ENCODE data around the gene LAMA2.

The LAMA2 gene

DNA sequence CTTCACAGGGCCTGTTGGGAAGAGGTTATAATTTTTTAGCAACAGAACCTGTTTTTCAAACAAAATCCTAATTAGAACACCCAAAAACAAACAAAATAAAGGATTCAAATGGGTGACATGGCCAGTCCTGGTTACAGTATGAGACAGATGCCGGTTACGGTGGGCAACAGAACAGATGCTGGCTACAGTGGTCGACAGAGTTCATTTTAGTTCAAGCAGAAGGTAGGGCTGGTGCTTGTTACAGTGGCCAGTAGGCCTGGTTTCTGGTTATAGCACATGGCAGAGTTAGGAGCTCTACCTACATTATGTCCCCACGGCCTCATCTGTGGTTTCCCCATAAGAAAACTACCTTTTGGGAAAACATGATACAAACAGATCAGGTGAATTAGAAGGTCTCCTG is 327.7 kb downstream of the LAMA2 start:
- no peak for DNase-seq
- TF ChIP-seq POLR2A (IDR thresholded peaks at IDR 0.05; ENCODE audit: low read length) (no peak), GATA1 (IDR thresholded peaks at IDR 0.05; ENCODE audit: low read depth, low read length) (no peak)

GRCh38 chr6:129211626-129212025 is 328.7 kb downstream of the LAMA2 start:
- no peak for DNase-seq
- TF ChIP-seq POLR2A (IDR thresholded peaks at IDR 0.05; ENCODE audit: low read length) (no peak), GATA1 (IDR thresholded peaks at IDR 0.05; ENCODE audit: low read depth, low read length) (no peak)

DNA sequence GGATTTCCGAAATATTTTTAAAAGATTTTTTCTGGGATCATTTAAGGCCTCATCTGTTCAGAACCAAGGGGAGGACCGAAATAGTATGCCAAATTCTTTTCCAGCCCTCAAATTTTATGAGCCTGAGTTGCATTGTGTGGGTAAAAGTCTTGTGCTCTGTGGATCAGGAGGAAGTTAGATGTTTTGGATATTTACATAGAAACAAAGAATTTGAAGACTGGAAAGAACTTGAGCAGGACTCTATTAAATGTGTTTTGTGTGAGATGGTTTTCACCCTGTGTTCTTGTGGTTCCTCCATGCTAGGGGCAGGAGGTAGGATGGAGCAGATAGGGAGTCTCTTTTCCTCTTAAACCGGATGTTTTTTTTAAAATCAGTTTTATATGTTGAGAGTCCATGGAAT is 329.1 kb downstream of the LAMA2 start:
- DNase-seq = no peak

DNA sequence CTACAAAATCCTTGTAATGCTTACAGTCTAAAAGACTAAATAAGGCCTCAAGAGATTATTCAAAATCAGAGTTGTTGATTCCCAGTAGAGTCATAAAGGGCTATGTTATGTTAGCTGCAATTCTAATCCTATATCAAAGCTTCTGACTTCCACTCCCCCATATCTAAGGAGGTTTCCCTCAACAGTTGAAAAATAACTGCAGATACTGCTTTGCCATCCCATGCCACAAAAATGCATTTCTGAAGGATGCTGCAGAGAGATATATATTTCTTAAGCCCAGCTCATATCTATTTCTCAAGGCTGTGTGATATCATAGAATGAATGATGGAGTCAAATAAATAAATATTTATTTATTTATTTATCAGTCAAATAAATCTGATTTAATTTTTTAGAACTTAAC is 332.3 kb downstream of the LAMA2 start:
- TF ChIP-seq GATA1 (IDR thresholded peaks at IDR 0.05; ENCODE audit: low read depth, low read length) (no peak), POLR2A (IDR thresholded peaks at IDR 0.05; ENCODE audit: low read length) (no peak)
- DNase-seq = no peak

More for the DNA sequence above, 329.1 kb downstream of the LAMA2 start:
- TF ChIP-seq POLR2A (IDR thresholded peaks at IDR 0.05; ENCODE audit: low read length) (no peak), GATA1 (IDR thresholded peaks at IDR 0.05; ENCODE audit: low read depth, low read length) (no peak)

- DNase-seq = no peak
- TF ChIP-seq GATA1 (IDR thresholded peaks at IDR 0.05; ENCODE audit: low read depth, low read length) (no peak), POLR2A (IDR thresholded peaks at IDR 0.05; ENCODE audit: low read length) (no peak)
Observed at GRCh38 chr6:129215916-129216520, 333.1 kb downstream of the LAMA2 start.

- DNase-seq = no peak
- TF ChIP-seq POLR2A (IDR thresholded peaks at IDR 0.05; ENCODE audit: low read length) = no peak
- no peak for TF ChIP-seq GATA1 (IDR thresholded peaks at IDR 0.05; ENCODE audit: low read depth, low read length)
Observed at GRCh38 chr6:129217701-129218100, 334.8 kb downstream of the LAMA2 start.

DNA sequence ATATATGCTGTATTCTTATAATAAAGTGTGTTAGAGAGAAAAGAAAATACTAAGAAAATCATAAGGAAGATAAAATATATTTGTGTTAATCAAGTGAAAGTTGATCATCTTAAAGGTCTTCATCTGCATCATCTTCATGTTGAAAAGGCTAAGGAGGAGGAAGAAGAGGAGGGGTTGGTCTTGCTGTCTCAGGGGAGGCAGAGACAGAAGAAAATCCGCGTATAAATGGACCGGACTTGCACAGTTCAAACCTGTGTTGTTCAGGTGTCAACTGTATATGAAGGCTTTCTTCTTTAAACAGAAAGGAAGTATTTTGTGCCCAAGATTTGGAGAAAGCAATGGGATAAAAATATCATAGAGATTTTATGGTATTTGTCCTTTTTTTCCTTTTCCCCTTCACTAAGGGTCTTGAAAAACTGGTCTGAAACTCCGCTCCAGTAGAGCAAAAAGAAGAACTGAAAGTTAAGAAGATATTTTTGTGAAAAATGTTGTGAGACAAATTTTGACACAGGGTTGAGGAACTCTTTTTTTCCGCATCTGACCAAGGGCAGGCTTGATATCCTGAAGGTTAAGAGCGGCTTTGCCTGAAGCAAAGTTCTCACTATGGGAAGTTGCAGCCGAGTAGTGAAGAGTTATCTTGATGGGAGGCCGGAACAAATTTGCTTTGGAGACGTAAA is 350.7 kb downstream of the LAMA2 start:
- TF ChIP-seq POLR2A (IDR thresholded peaks at IDR 0.05; ENCODE audit: low read length) (no peak), GATA1 (IDR thresholded peaks at IDR 0.05; ENCODE audit: low read depth, low read length) (no peak)
- DNase-seq = no peak

GRCh38 chr6:129235167-129236000 is 352.4 kb downstream of the LAMA2 start:
- DNase-seq = no peak
- TF ChIP-seq GATA1 (IDR thresholded peaks at IDR 0.05; ENCODE audit: low read depth, low read length) = no peak
- no peak for TF ChIP-seq POLR2A (IDR thresholded peaks at IDR 0.05; ENCODE audit: low read length)

DNA sequence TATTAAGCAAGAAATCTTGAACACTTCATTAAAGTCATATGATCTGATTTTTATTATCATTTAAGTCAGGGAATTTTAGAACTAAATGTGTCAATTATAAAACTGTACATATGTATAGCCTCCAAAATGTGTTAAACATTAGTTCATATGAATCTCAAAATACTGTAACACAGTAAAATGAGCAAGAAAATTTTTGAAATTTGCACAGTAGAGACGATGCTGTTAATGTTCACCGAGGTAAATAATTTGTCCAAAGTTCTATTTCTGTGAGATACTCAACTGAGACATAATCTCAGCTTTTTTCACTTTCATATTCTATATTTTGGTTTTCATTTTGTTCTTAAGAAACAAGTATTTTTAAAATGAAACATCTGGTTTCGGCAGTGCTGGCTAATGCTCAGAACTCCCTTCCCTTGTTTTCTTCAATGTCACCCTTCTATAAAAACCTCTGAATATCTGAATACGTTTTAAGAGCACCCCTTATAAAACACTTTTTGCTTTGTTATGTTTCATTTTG is 353.1 kb downstream of the LAMA2 start:
- no peak for TF ChIP-seq GATA1 (IDR thresholded peaks at IDR 0.05; ENCODE audit: low read depth, low read length)
- no peak for TF ChIP-seq POLR2A (IDR thresholded peaks at IDR 0.05; ENCODE audit: low read length)
- DNase-seq = no peak

GRCh38 chr6:129238991-129239390 is 356.1 kb downstream of the LAMA2 start:
- DNase-seq = no peak
- TF ChIP-seq POLR2A (IDR thresholded peaks at IDR 0.05; ENCODE audit: low read length) = no peak
- TF ChIP-seq GATA1 (IDR thresholded peaks at IDR 0.05; ENCODE audit: low read depth, low read length) = no peak

- DNase-seq = no peak
- TF ChIP-seq POLR2A (IDR thresholded peaks at IDR 0.05; ENCODE audit: low read length) (no peak), GATA1 (IDR thresholded peaks at IDR 0.05; ENCODE audit: low read depth, low read length) (no peak)
Observed at GRCh38 chr6:129239825-129240491, 357.0 kb downstream of the LAMA2 start.

- TF ChIP-seq GATA1 (IDR thresholded peaks at IDR 0.05; ENCODE audit: low read depth, low read length) = no peak
- no peak for TF ChIP-seq POLR2A (IDR thresholded peaks at IDR 0.05; ENCODE audit: low read length)
Observed at GRCh38 chr6:129240492-129240853, 357.5 kb downstream of the LAMA2 start.

GRCh38 chr6:129242546-129242945 is 359.6 kb downstream of the LAMA2 start:
- TF ChIP-seq GATA1 (IDR thresholded peaks at IDR 0.05; ENCODE audit: low read depth, low read length) (no peak), POLR2A (IDR thresholded peaks at IDR 0.05; ENCODE audit: low read length) (no peak)
- DNase-seq = no peak

More at GRCh38 chr6:129240492-129240853, 357.5 kb downstream of the LAMA2 start:
- no peak for DNase-seq

DNA sequence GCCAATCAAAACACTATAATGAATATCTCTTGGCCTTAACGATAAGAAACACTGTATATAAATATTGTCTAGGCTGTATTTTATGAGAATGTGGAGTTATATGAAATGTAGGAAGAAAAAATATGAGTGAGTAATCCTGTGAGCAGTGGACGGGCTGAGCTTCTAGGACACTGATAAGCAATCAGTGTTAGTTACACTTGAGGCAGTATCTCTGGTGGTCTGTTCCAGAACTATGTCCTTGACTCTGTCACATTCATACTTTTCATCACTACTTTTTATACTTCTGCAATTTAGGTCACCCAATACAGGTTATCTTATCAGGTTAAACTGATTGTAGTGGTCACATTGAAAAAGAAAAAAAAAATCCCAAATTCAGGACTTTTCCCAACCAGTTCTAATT is 360.4 kb downstream of the LAMA2 start:
- DNase-seq = no peak
- TF ChIP-seq POLR2A (IDR thresholded peaks at IDR 0.05; ENCODE audit: low read length) (no peak), GATA1 (IDR thresholded peaks at IDR 0.05; ENCODE audit: low read depth, low read length) (no peak)

All from erythroblast (primary cell).